ENCODE results near the gene RITA1. TPM values are rescaled to one million over a fixed set of nuclear protein-coding genes. Genes with fewer than 3 reads are reported as not detected.
A peak's percentile ranks its signal among the peaks of the same experiment; 100 is the strongest.

Gene RITA1
- total RNA-seq, 1 experiment from 2014 or later: 20.7 TPM

- TF ChIP-seq REST (IDR thresholded peaks at IDR 0.05; ENCODE audit: low read depth): no peak
- no peak for TF ChIP-seq ZBTB33 (IDR thresholded peaks at IDR 0.05; ENCODE audit: extremely low read depth, insufficient replicate concordance, low read length)
- no peak for TF ChIP-seq SRF (IDR thresholded peaks at IDR 0.05; ENCODE audit: low read depth)
- TF ChIP-seq CBX3 (IDR thresholded peaks at IDR 0.05; ENCODE audit: low read depth): no peak
- TF ChIP-seq RAD21 (IDR thresholded peaks at IDR 0.05; ENCODE audit: low read depth): no peak
- TF ChIP-seq CEBPB (IDR thresholded peaks at IDR 0.05; ENCODE audit: low read depth): no peak
- TF ChIP-seq JUND (IDR thresholded peaks at IDR 0.05): no peak
- TF ChIP-seq EZH2 (IDR thresholded peaks at IDR 0.05): no peak
- TF ChIP-seq CTCF (IDR thresholded peaks at IDR 0.05 in 2 of 3, conservative IDR thresholded peaks at IDR 0.05 in 1 of 3; ENCODE audit: borderline replicate concordance in 1 of 3, insufficient read depth in 1 of 3, low read depth in 2 of 3, low read length in 2 of 3): no peak
- no peak for TF ChIP-seq YY1 (IDR thresholded peaks at IDR 0.05; ENCODE audit: extremely low read depth, insufficient replicate concordance, low read depth, low read length)
- no peak for TF ChIP-seq ZNF274 (IDR thresholded peaks at IDR 0.05; ENCODE audit: low read depth, low read length)
- no peak for TF ChIP-seq SP1 (IDR thresholded peaks at IDR 0.05; ENCODE audit: low read depth)
- ChIA-PET CTCF (no interaction called here), RAD21 (ENCODE audit: low non-redundant PET in 1 of 2, low total read pairs in 2 of 2, uncharacterized antibody in 2 of 2, unreplicated experiment in 2 of 2) (no interaction called here), POLR2A (interaction anchor here (0.5 kb wide), 1 partner anchor 235 kb away, joined by 3 read pairs; no protein-coding TSS in a partner anchor)
- Histone ChIP-seq H2AFZ (ENCODE audit: low read depth, low read length, poor library complexity, severe bottlenecking) (no peak overlapping the region), H3K4me1 (ENCODE audit: control insufficient read depth in 1 of 2, insufficient read depth in 2 of 2, low read length in 2 of 2) (peaks cover 38 to 53% of the 10 kb centered on the region in 2 experiments), H3K9me2 (ENCODE audit: insufficient read depth) (no peaks in the 10 kb centered on the region), H3K4me3 (replicated peaks in 1 of 2; ENCODE audit: low read depth in 1 of 2, low read length in 2 of 2) (no peak overlapping the region), H4K20me1 (ENCODE audit: insufficient read depth) (no peaks in the 10 kb centered on the region), H3K4me2 (ENCODE audit: low read length) (peak overlapping the region; percentile 34), H3K36me3 (ENCODE audit: control insufficient read depth in 1 of 2, insufficient read depth in 2 of 2, low read length in 2 of 2) (peaks cover 2 to 23% of the 10 kb centered on the region in 2 experiments; a peak in 3 of 4 replicates), H3K27me3 (ENCODE audit: insufficient read depth, low read length) (no peaks in the 10 kb centered on the region), H3K9ac (ENCODE audit: low read length) (no peak overlapping the region), H3K9me3 (ENCODE audit: control insufficient read depth in 1 of 2, insufficient read depth in 1 of 2, low read depth in 1 of 2, low read length in 2 of 2) (no peaks in the 10 kb centered on the region), H3K27ac (ENCODE audit: low read depth, low read length) (no peak overlapping the region), H3K79me2 (ENCODE audit: insufficient read depth, low read length) (0 out of 2 replicates have a peak, but pooled peaks cover 4% of the 10 kb centered on the region)
- no peak for ATAC-seq
- DNase-seq (ENCODE audit: low read depth, low spot score): no peak
- intact Hi-C loops (cut with micrococcal nuclease): no loop called here
- no TSS peak for BruUV-seq (replicated peaks)
These were observed 43.0 kb downstream of the RITA1 start for GRCh38 chr12:113228394-113229028.
